HEK293 (cell line): ENCODE results near the gene TSPAN9.

ENCODE experiments used
- CTCF ChIA-PET: fragments of 350-600 bp; formaldehyde crosslinking; extraction: SDS; loops from one replicate; lab custom pipeline; 2021; ENCODE audit warnings: antibody characterized with exemption; lab: Yijun Ruan, JAX
- POLR2A ChIA-PET: fragments of 300-600 bp; formaldehyde crosslinking; extraction: SDS; loops from one replicate; lab custom pipeline; 2020; ENCODE audit warnings: antibody characterized with exemption, inconsistent platforms; lab: Yijun Ruan, JAX
- H3K27ac ChIP-seq: fragments of 200-500 bp; sonication (Bioruptor generic); 2 replicates; pipeline ENCODE4 v1.5.1; 2014; ENCODE audit warnings: low read depth, low read length, control low read depth, inconsistent platforms; ENCODE audit errors: extremely low read depth
- H3K36me3 ChIP-seq, 2 experiments: fragments of 200-500 bp in 1 of 2; sonication (Bioruptor generic) in 1 of 2; 1 replicate in 1 of 2; 2 replicates in 1 of 2; pipeline ENCODE4 v1.5.1; 2014 to 2017; ENCODE audit warnings: inconsistent platforms in 2 of 2, low read length in 2 of 2; ENCODE audit not compliant: control insufficient read depth in 2 of 2, insufficient read depth in 1 of 2
- H3K4me1 ChIP-seq: fragments of 200-500 bp; sonication (Bioruptor generic); 2 replicates; pipeline ENCODE4 v1.5.1; 2014; ENCODE audit warnings: mild to moderate bottlenecking, low read length, inconsistent platforms; ENCODE audit not compliant: control insufficient read depth, insufficient read depth
- H3K4me3 ChIP-seq: 2 replicates; pipeline ENCODE4 v1.5.1; 2011; ENCODE audit warnings: low read depth, mild to moderate bottlenecking, control low read depth, low read length, moderate library complexity
- H3K9me3 ChIP-seq: fragments of 200-500 bp; sonication (Bioruptor generic); 2 replicates; pipeline ENCODE4 v1.5.1; 2014; ENCODE audit warnings: low read depth, low read length, inconsistent platforms; ENCODE audit not compliant: control insufficient read depth, insufficient read depth
- MZF1 ChIP-seq: fragments of 450-650 bp; formaldehyde crosslinking; IDR thresholded peaks from 2 replicates; pipeline ENCODE4 v1.5.1; 2017; ENCODE audit warnings: missing biosample characterization, missing genetic modification characterization, borderline replicate concordance
- OVOL3 ChIP-seq: fragments of 450-650 bp; formaldehyde crosslinking; IDR thresholded peaks from 2 replicates; pipeline ENCODE4 v1.5.1; 2016; ENCODE audit warnings: missing biosample characterization, missing genetic modification characterization
- TCF7L2 ChIP-seq: IDR thresholded peaks from 2 replicates; pipeline ENCODE4 v1.6.1; 2011; ENCODE audit warnings: low read depth, mild to moderate bottlenecking, inconsistent platforms, low read length, moderate library complexity, borderline replicate concordance
- ZBTB44 ChIP-seq: fragments of 450-650 bp; IDR thresholded peaks from 2 replicates; pipeline ENCODE4 v1.5.1; 2018; ENCODE audit warnings: missing biosample characterization, mild to moderate bottlenecking, missing genetic modification characterization
- ZBTB8A ChIP-seq: fragments of 450-650 bp; formaldehyde crosslinking; IDR thresholded peaks from 2 replicates; pipeline ENCODE4 v1.5.1; 2016; ENCODE audit warnings: missing biosample characterization, missing genetic modification characterization
- ZFHX2 ChIP-seq: fragments of 450-650 bp; formaldehyde crosslinking; conservative IDR thresholded peaks from 2 replicates; pipeline ENCODE4 v1.5.1; 2016; ENCODE audit warnings: missing biosample characterization, missing genetic modification characterization
- ZNF184 ChIP-seq: fragments of 450-650 bp; IDR thresholded peaks from 2 replicates; pipeline ENCODE4 v1.5.1; 2018; ENCODE audit warnings: missing biosample characterization, mild to moderate bottlenecking, missing genetic modification characterization
- ZNF211 ChIP-seq: fragments of 450-650 bp; formaldehyde crosslinking; IDR thresholded peaks from 2 replicates; pipeline ENCODE4 v1.5.1; 2016; ENCODE audit warnings: low read depth, missing biosample characterization, missing genetic modification characterization
- ZNF221 ChIP-seq: fragments of 450-650 bp; formaldehyde crosslinking; IDR thresholded peaks from 2 replicates; pipeline ENCODE4 v1.5.1; 2017; ENCODE audit warnings: missing biosample characterization, missing genetic modification characterization, borderline replicate concordance
- ZNF510 ChIP-seq: fragments of 450-650 bp; formaldehyde crosslinking; IDR thresholded peaks from 2 replicates; pipeline ENCODE4 v1.5.1; 2018; ENCODE audit warnings: mild to moderate bottlenecking, missing genetic modification characterization, missing biosample characterization; ENCODE audit not compliant: insufficient replicate concordance
- ZNF529 ChIP-seq: fragments of 450-650 bp; formaldehyde crosslinking; IDR thresholded peaks from 2 replicates; pipeline ENCODE4 v1.5.1; 2017; ENCODE audit warnings: missing genetic modification characterization, missing biosample characterization; ENCODE audit not compliant: insufficient replicate concordance
- ZNF629 ChIP-seq: fragments of 450-650 bp; formaldehyde crosslinking; IDR thresholded peaks from 2 replicates; pipeline ENCODE4 v1.5.1; 2017; ENCODE audit warnings: missing biosample characterization, missing genetic modification characterization
- ZNF776 ChIP-seq: fragments of 450-650 bp; formaldehyde crosslinking; IDR thresholded peaks from 2 replicates; pipeline ENCODE4 v1.5.0; 2017; ENCODE audit warnings: missing biosample characterization, missing genetic modification characterization, borderline replicate concordance
- TF ChIP-seq, protein P1 (sequence below): fragments of 450-650 bp; formaldehyde crosslinking; IDR thresholded peaks from 2 replicates; pipeline ENCODE4 v1.5.1; 2016; ENCODE audit warnings: missing biosample characterization, missing genetic modification characterization
- TF ChIP-seq, protein P2 (sequence below): fragments of 450-650 bp; formaldehyde crosslinking; IDR thresholded peaks from 2 replicates; pipeline ENCODE4 v1.5.1; 2016; ENCODE audit warnings: missing biosample characterization, missing genetic modification characterization
- TF ChIP-seq, protein P3 (sequence below): fragments of 450-650 bp; formaldehyde crosslinking; IDR thresholded peaks from 2 replicates; pipeline ENCODE4 v1.5.1; 2016; ENCODE audit warnings: missing biosample characterization, missing genetic modification characterization
- TF ChIP-seq, protein P4 (sequence below): fragments of 450-650 bp; formaldehyde crosslinking; IDR thresholded peaks from 2 replicates; pipeline ENCODE4 v1.5.1; 2016; ENCODE audit warnings: missing biosample characterization, missing genetic modification characterization

Gene TSPAN9

DNA sequence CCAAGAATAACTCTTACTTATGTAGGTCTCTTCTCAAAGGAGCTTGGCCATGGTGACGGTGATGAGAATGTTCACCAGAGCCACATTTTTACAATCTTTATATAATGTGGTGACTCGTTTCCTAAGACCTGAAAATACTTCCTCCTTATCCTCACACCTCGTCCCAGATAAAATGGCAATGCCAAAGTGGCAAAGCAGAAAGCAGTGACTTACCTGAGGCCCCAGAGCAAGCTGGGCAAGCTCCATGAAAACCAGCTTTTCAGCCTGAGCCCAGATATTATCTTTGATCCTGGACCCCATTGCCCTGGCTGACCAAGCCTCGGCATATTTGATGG is 240.3 kb downstream of the TSPAN9 start (continued):
- TF ChIP-seq ZNF184: no peak
- TF ChIP-seq, all 188 proteins: peak for 0

- no peaks in the 10 kb centered on the region for H3K9me3 ChIP-seq
- H3K4me1 ChIP-seq: no peaks in the 10 kb centered on the region
- no peak overlapping the region for H3K27ac ChIP-seq
- ChIA-PET CTCF (interaction anchor here (0.6 to 11.4 kb wide), 2 partner anchors 18 to 510 kb away, joined by 6 to 96 read pairs; no protein-coding TSS in a partner anchor), POLR2A (no interaction called here)
- TF ChIP-seq MZF1 (no peak), ZNF211 (tag by site-specific recombination) (no peak), ZBTB8A (no peak), ZNF221 (no peak), ZNF629 (tag by site-specific recombination) (no peak), ZNF529 (tag by site-specific recombination) (no peak), ZFHX2 (no peak), TCF7L2 (no peak), ZNF510 (tag by site-specific recombination) (no peak), ZNF776 (no peak), ZBTB44 (no peak), OVOL3 (tag by site-specific recombination) (no peak)
- TF ChIP-seq, protein P1, sequence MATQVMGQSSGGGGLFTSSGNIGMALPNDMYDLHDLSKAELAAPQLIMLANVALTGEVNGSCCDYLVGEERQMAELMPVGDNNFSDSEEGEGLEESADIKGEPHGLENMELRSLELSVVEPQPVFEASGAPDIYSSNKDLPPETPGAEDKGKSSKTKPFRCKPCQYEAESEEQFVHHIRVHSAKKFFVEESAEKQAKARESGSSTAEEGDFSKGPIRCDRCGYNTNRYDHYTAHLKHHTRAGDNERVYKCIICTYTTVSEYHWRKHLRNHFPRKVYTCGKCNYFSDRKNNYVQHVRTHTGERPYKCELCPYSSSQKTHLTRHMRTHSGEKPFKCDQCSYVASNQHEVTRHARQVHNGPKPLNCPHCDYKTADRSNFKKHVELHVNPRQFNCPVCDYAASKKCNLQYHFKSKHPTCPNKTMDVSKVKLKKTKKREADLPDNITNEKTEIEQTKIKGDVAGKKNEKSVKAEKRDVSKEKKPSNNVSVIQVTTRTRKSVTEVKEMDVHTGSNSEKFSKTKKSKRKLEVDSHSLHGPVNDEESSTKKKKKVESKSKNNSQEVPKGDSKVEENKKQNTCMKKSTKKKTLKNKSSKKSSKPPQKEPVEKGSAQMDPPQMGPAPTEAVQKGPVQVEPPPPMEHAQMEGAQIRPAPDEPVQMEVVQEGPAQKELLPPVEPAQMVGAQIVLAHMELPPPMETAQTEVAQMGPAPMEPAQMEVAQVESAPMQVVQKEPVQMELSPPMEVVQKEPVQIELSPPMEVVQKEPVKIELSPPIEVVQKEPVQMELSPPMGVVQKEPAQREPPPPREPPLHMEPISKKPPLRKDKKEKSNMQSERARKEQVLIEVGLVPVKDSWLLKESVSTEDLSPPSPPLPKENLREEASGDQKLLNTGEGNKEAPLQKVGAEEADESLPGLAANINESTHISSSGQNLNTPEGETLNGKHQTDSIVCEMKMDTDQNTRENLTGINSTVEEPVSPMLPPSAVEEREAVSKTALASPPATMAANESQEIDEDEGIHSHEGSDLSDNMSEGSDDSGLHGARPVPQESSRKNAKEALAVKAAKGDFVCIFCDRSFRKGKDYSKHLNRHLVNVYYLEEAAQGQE (tag by site-specific recombination): no peak
- TF ChIP-seq, protein P2, sequence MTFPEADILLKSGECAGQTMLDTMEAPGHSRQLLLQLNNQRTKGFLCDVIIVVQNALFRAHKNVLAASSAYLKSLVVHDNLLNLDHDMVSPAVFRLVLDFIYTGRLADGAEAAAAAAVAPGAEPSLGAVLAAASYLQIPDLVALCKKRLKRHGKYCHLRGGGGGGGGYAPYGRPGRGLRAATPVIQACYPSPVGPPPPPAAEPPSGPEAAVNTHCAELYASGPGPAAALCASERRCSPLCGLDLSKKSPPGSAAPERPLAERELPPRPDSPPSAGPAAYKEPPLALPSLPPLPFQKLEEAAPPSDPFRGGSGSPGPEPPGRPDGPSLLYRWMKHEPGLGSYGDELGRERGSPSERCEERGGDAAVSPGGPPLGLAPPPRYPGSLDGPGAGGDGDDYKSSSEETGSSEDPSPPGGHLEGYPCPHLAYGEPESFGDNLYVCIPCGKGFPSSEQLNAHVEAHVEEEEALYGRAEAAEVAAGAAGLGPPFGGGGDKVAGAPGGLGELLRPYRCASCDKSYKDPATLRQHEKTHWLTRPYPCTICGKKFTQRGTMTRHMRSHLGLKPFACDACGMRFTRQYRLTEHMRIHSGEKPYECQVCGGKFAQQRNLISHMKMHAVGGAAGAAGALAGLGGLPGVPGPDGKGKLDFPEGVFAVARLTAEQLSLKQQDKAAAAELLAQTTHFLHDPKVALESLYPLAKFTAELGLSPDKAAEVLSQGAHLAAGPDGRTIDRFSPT (tag by site-specific recombination): no peak
- TF ChIP-seq, protein P3, sequence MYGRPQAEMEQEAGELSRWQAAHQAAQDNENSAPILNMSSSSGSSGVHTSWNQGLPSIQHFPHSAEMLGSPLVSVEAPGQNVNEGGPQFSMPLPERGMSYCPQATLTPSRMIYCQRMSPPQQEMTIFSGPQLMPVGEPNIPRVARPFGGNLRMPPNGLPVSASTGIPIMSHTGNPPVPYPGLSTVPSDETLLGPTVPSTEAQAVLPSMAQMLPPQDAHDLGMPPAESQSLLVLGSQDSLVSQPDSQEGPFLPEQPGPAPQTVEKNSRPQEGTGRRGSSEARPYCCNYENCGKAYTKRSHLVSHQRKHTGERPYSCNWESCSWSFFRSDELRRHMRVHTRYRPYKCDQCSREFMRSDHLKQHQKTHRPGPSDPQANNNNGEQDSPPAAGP (tag by site-specific recombination): no peak
- TF ChIP-seq, protein P4, sequence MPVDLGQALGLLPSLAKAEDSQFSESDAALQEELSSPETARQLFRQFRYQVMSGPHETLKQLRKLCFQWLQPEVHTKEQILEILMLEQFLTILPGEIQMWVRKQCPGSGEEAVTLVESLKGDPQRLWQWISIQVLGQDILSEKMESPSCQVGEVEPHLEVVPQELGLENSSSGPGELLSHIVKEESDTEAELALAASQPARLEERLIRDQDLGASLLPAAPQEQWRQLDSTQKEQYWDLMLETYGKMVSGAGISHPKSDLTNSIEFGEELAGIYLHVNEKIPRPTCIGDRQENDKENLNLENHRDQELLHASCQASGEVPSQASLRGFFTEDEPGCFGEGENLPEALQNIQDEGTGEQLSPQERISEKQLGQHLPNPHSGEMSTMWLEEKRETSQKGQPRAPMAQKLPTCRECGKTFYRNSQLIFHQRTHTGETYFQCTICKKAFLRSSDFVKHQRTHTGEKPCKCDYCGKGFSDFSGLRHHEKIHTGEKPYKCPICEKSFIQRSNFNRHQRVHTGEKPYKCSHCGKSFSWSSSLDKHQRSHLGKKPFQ: no peak
- H3K4me3 ChIP-seq: no peak overlapping the region
- no peaks in the 10 kb centered on the region for H3K36me3 ChIP-seq
Measured at GRCh38 chr12:3317841-3318501, 240.8 kb downstream of the TSPAN9 start.
